ENCODE measurements around the gene PPP1R9B. TPM values are rescaled to one million over a fixed set of nuclear protein-coding genes. Genes with fewer than 3 reads are reported as not detected.

Gene PPP1R9B
- total and polyA plus RNA-seq, 4 experiments from 2014 or later = 0.48 to 99.7 (median 49.9) TPM

DNA sequence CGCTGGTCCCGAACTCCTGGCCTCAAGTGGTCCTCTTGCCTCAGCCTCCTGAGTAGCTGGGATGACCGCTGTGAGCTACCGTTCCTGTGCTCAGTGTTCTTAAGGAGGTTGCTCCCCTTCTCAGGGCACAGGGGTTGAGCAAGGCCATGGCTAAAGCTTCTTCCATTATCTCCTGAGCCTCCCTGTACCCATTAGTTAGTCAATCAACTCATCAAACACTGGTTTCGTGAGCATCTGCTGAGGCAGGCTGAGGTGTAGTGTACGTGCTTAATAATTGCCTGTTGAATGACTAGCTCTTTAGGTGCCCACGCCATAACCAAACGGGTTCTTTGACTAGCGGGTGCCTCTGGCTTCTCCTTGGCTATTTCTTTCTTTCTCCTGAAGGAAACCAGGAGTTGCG is 27.0 kb upstream of the PPP1R9B start:
- POLR2A ChIA-PET (ENCODE audit: partially characterized antibody) = interaction anchor here (1.0 to 1.4 kb wide), 2 partner anchors 25 to 61 kb away, joined by 3 read pairs; no protein-coding TSS in a partner anchor
- CTCF ChIA-PET (ENCODE audit: partially characterized antibody) = interaction anchor here (1.1 to 3.8 kb wide), 10 partner anchors 9 to 83 kb away, joined by 3 to 31 read pairs (median 11); no protein-coding TSS in a partner anchor

DNA sequence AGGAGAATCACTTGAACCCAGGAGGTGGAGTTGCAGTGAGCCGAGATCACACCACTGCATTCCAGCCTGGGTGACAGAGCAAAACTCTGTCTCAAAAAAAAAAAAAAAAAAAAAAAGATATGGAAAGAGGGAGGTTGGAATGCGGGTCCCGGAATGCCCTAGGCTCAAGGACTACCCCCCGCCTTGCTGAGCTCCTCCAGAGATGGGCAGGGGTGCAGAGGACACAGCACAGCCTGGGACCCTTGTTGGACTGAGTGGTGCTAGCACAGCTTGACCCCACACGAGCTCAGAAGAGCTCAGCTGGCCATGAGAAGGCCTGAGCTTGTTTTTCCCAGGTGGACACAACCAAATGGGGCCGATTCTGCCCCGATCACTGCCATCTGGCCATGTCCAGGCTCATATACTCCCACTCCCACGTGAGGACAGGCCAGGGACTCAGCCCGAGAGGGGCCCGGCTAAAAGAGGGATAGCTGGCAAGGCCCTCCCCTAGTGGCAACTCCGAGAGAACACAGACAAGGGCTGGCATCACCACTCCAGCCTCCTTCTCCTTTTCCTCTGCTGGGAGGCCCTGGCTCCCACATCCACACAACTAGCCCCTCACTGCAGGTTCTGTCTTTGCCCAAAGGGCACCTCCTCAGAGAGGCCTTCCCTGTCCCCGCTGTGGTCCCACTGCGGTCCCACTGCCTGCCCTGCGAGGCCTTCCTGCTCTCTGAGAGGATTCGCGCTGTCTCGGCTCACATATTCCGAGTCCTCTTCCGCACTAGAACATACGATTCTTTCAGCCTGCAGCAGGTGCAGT is 26.3 kb upstream of the PPP1R9B start:
- H3K4me3 ChIP-seq (ENCODE audit: low read length in 2 of 2) = no peak overlapping the region
- H3K9me3 ChIP-seq (ENCODE audit: control insufficient read depth in 1 of 2, low read length in 2 of 2) = no peaks in the 10 kb centered on the region
- no peaks in the 10 kb centered on the region for H3K36me3 Mint-ChIP-seq
- H3K4me1 Mint-ChIP-seq = peaks cover 6 to 11% (median 6%) of the 10 kb centered on the region in 4 donors
- POLR2A ChIA-PET (ENCODE audit: partially characterized antibody) = no interaction called here
- H3K27ac ChIP-seq (ENCODE audit: low read depth, low read length) = no peak overlapping the region
- H3K4me1 ChIP-seq (ENCODE audit: insufficient read depth, low read length) = peaks cover 3% of the 10 kb centered on the region
- CTCF ChIA-PET (ENCODE audit: partially characterized antibody) = interaction anchor here (0.6 to 3.8 kb wide), 10 partner anchors 8 to 121 kb away, joined by 3 to 31 read pairs (median 11); no protein-coding TSS in a partner anchor
- no peaks in the 10 kb centered on the region for H3K36me3 ChIP-seq (ENCODE audit: insufficient read depth, low read length)
- no peak overlapping the region for H3K4me3 Mint-ChIP-seq
- intact Hi-C loops (cut with micrococcal nuclease) = no loop called here
- DNase-seq = peak in 1 of 5 donors; percentile 29
- H3K9me3 Mint-ChIP-seq = no peaks in the 10 kb centered on the region
- H3K27me3 ChIP-seq (ENCODE audit: insufficient read depth, low read length) = no peaks in the 10 kb centered on the region
- H3K27ac Mint-ChIP-seq = peak overlapping the region in 2 of 7 donors; percentile 12 to 61
- no peaks in the 10 kb centered on the region for H3K27me3 Mint-ChIP-seq

More for the DNA sequence above, 27.0 kb upstream of the PPP1R9B start:
- no peaks in the 10 kb centered on the region for H3K9me3 Mint-ChIP-seq
- H3K36me3 Mint-ChIP-seq = no peaks in the 10 kb centered on the region
- no peaks in the 10 kb centered on the region for H3K27me3 Mint-ChIP-seq
- intact Hi-C loops (cut with micrococcal nuclease) = no loop called here
- Histone ChIP-seq H3K4me1 (ENCODE audit: insufficient read depth, low read length) (peaks cover 3% of the 10 kb centered on the region), H3K36me3 (ENCODE audit: insufficient read depth, low read length) (no peaks in the 10 kb centered on the region), H3K9me3 (ENCODE audit: control insufficient read depth in 1 of 2, low read length in 2 of 2) (no peaks in the 10 kb centered on the region), H3K27ac (ENCODE audit: low read depth, low read length) (no peak overlapping the region), H3K27me3 (ENCODE audit: insufficient read depth, low read length) (no peaks in the 10 kb centered on the region), H3K4me3 (ENCODE audit: low read length in 2 of 2) (no peak overlapping the region)
- H3K27ac Mint-ChIP-seq = no peak overlapping the region
- DNase-seq = peak in 1 of 5 donors; percentile 16
- H3K4me3 Mint-ChIP-seq = no peak overlapping the region
- peaks cover 6 to 15% (median 7%) of the 10 kb centered on the region in 4 donors for H3K4me1 Mint-ChIP-seq

- DNase-seq = peak in 1 of 5 donors; percentile 13
- H3K9me3 Mint-ChIP-seq = no peaks in the 10 kb centered on the region
- H3K4me1 Mint-ChIP-seq = peaks cover 4 to 10% (median 6%) of the 10 kb centered on the region in 4 donors
- no peaks in the 10 kb centered on the region for H3K36me3 ChIP-seq (ENCODE audit: insufficient read depth, low read length)
- no peaks in the 10 kb centered on the region for H3K27me3 ChIP-seq (ENCODE audit: insufficient read depth, low read length)
- H3K27ac Mint-ChIP-seq = no peak overlapping the region
- H3K4me3 Mint-ChIP-seq = no peak overlapping the region
- intact Hi-C loops (cut with micrococcal nuclease) = no loop called here
- no peaks in the 10 kb centered on the region for H3K36me3 Mint-ChIP-seq
- POLR2A ChIA-PET (ENCODE audit: partially characterized antibody) = no interaction called here
- no peak overlapping the region for H3K27ac ChIP-seq (ENCODE audit: low read depth, low read length)
- CTCF ChIA-PET (ENCODE audit: partially characterized antibody) = interaction anchor here (0.6 to 3.7 kb wide), 2 partner anchors 14 to 419 kb away, joined by 3 to 19 read pairs; no protein-coding TSS in a partner anchor
- H3K4me3 ChIP-seq (ENCODE audit: low read length in 2 of 2) = no peak overlapping the region
- H3K4me1 ChIP-seq (ENCODE audit: insufficient read depth, low read length) = peaks cover 3% of the 10 kb centered on the region
- H3K27me3 Mint-ChIP-seq = no peaks in the 10 kb centered on the region
- no peaks in the 10 kb centered on the region for H3K9me3 ChIP-seq (ENCODE audit: control insufficient read depth in 1 of 2, low read length in 2 of 2)
These were observed 24.7 kb upstream of the PPP1R9B start for GRCh38 chr17:50175035-50175807.

DNA sequence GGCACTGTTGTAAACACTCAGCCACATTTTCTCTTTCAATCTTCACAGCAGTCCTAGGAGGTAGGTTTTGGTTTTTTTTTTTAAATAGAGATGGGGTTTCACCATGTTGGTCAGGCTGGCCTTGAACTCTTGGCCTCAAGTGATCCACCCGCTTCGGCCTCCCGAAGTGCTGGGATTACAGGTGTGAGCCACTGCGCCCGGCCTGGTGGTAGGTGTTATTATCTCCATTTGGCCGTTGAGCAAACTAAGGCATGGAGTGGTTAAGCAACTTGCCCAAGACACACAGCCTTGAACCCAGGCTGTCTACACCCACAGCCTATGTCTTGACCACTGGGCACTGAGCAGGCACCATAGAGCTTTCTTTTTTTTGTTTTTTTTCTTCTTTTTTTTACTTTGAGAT is 24.0 kb upstream of the PPP1R9B start:
- Histone ChIP-seq H3K4me3 (ENCODE audit: low read length in 2 of 2) (no peak overlapping the region), H3K36me3 (ENCODE audit: insufficient read depth, low read length) (no peaks in the 10 kb centered on the region), H3K27ac (ENCODE audit: low read depth, low read length) (no peak overlapping the region), H3K4me1 (ENCODE audit: insufficient read depth, low read length) (peaks cover 4% of the 10 kb centered on the region), H3K27me3 (ENCODE audit: insufficient read depth, low read length) (no peaks in the 10 kb centered on the region), H3K9me3 (ENCODE audit: control insufficient read depth in 1 of 2, low read length in 2 of 2) (no peaks in the 10 kb centered on the region)
- peak in 1 of 5 donors; percentile 1 for DNase-seq
- no peaks in the 10 kb centered on the region for H3K36me3 Mint-ChIP-seq
- H3K27ac Mint-ChIP-seq = no peak overlapping the region
- no peak overlapping the region for H3K4me3 Mint-ChIP-seq
- CTCF ChIA-PET (ENCODE audit: partially characterized antibody) = interaction anchor here (3.7 to 5.3 kb wide), 2 partner anchors 13 to 35 kb away, joined by 19 to 38 read pairs; no protein-coding TSS in a partner anchor
- H3K27me3 Mint-ChIP-seq = no peaks in the 10 kb centered on the region
- POLR2A ChIA-PET (ENCODE audit: partially characterized antibody) = no interaction called here
- H3K9me3 Mint-ChIP-seq = peaks cover 0 to under 1% (median 0%) of the 10 kb centered on the region in 8 donors
- intact Hi-C loops (cut with micrococcal nuclease) = no loop called here
- peaks cover 4 to 14% (median 7%) of the 10 kb centered on the region in 4 donors for H3K4me1 Mint-ChIP-seq

DNA sequence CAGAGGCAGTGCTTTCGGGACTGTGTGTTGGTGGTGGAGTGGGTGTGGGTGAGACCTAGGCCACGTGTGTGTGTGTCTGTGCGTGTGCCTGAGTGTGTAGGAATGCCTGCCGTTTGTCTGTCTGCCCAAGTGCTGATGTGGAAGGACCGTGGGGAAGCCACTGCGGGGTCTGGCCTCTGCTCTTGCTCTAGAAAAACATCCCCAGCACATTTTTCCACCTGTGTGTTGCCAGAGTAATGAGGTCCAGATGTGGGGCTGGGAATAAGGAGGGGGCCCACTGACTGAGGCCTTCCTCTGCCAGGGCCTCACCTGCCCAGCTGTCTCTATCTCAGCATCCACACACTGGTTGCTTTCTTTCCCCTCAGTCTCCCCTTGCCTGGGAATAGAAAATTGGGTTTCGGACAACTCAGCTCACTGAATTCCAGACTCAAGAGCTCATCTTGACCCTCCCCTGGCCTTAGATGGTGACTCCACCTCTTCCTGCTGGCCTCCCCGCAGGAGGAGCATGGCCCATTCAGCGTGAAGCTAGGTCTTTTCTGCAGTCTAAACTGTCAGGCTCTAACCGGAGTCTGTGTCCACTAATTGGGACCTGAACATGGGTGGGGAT is 23.0 kb upstream of the PPP1R9B start:
- ChIA-PET CTCF (ENCODE audit: partially characterized antibody) (interaction anchor here (1.5 to 5.3 kb wide), 3 partner anchors 12 to 79 kb away, joined by 4 to 38 read pairs (median 19); no protein-coding TSS in a partner anchor), POLR2A (ENCODE audit: partially characterized antibody) (no interaction called here)
- H3K4me1 ChIP-seq (ENCODE audit: insufficient read depth, low read length) = peaks cover 13% of the 10 kb centered on the region
- H3K27ac ChIP-seq (ENCODE audit: low read depth, low read length) = no peak overlapping the region
- Mint-ChIP-seq H3K4me3 (no peak overlapping the region), H3K4me1 (peaks cover 12 to 19% (median 16%) of the 10 kb centered on the region in 4 donors), H3K36me3 (peaks cover 0 to 3% of the 10 kb centered on the region in 2 donors), H3K9me3 (peaks cover 0 to 3% (median 0%) of the 10 kb centered on the region in 8 donors), H3K27ac (no peak overlapping the region), H3K27me3 (peaks cover 2 to 3% of the 10 kb centered on the region in 2 donors)
- H3K36me3 ChIP-seq (ENCODE audit: insufficient read depth, low read length) = no peaks in the 10 kb centered on the region
- intact Hi-C loops (cut with micrococcal nuclease) = no loop called here
- H3K27me3 ChIP-seq (ENCODE audit: insufficient read depth, low read length) = no peaks in the 10 kb centered on the region
- DNase-seq = peak in 1 of 5 donors; percentile 3
- no peaks in the 10 kb centered on the region for H3K9me3 ChIP-seq (ENCODE audit: control insufficient read depth in 1 of 2, low read length in 2 of 2)
- H3K4me3 ChIP-seq (ENCODE audit: low read length in 2 of 2) = no peak overlapping the region

DNA sequence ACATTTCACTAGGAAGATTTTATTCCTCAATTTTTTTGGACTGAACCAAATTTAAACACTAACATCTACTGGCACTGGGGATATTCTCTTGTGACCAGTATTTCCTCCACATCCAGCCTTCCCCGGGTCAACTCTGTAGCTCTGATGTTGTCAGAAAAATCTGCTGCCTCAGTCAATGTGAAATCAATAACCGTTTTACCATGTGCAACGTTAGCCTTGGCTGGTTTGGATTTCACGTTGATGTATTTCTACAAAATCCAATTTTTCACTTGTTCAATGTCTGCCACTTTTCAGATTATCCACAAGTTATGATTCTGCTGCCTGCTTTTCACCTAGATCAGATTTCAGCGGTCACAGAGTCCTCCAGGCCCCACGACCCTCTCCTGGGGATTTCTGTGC is 22.5 kb upstream of the PPP1R9B start:
- Histone ChIP-seq H3K27ac (ENCODE audit: low read depth, low read length) (no peak overlapping the region), H3K27me3 (ENCODE audit: insufficient read depth, low read length) (no peaks in the 10 kb centered on the region), H3K36me3 (ENCODE audit: insufficient read depth, low read length) (no peaks in the 10 kb centered on the region), H3K4me3 (ENCODE audit: low read length in 2 of 2) (no peak overlapping the region), H3K9me3 (ENCODE audit: control insufficient read depth in 1 of 2, low read length in 2 of 2) (no peaks in the 10 kb centered on the region), H3K4me1 (ENCODE audit: insufficient read depth, low read length) (peaks cover 10% of the 10 kb centered on the region)
- POLR2A ChIA-PET (ENCODE audit: partially characterized antibody) = no interaction called here
- DNase-seq = no peak
- CTCF ChIA-PET (ENCODE audit: partially characterized antibody) = interaction anchor here (1.5 to 5.3 kb wide), 3 partner anchors 11 to 79 kb away, joined by 4 to 38 read pairs (median 19); no protein-coding TSS in a partner anchor
- H3K36me3 Mint-ChIP-seq = peaks cover 0 to 3% of the 10 kb centered on the region in 2 donors
- H3K27ac Mint-ChIP-seq = no peak overlapping the region
- no peak overlapping the region for H3K4me3 Mint-ChIP-seq
- peaks cover 2 to 3% of the 10 kb centered on the region in 2 donors for H3K27me3 Mint-ChIP-seq
- peaks cover 10 to 15% (median 11%) of the 10 kb centered on the region in 4 donors for H3K4me1 Mint-ChIP-seq
- H3K9me3 Mint-ChIP-seq = peaks cover 0 to 3% (median 0%) of the 10 kb centered on the region in 8 donors
- intact Hi-C loops (cut with micrococcal nuclease) = no loop called here

Measured in CD4-positive, alpha-beta memory T cell (primary cell).